Upper lobe of left lung (tissue), 6 donors: ENCODE measurements around the gene CEP89. TPM values are rescaled to one million over a fixed set of nuclear protein-coding genes. Genes with fewer than 3 reads are reported as not detected.

Experiments
- ATAC-seq, 2 donors: fragments of 200-7000 bp; cut with Tn5 transposase; one replicate each; pipeline ENCODE4 v1.9.1; 2022; ENCODE audit warnings: mild to moderate bottlenecking in 2 of 2, moderate library complexity in 2 of 2; ENCODE audit not compliant: low FRiP score in 2 of 2
- DNase-seq, 2 donors: peaks; one replicate each; pipeline ENCODE4 v3.0.0-alpha.2; 2019 to 2020
- H3K27ac ChIP-seq, 4 donors: fragments of 200-600 bp; sonication (generic); one replicate each; pipeline ENCODE4 v1.5.1; 2016 to 2019
- H3K27me3 ChIP-seq, 4 donors: fragments of 200-600 bp; sonication (generic); one replicate each; pipeline ENCODE4 v1.5.1; 2017 to 2019
- H3K36me3 ChIP-seq, 4 donors: fragments of 200-600 bp; sonication (generic); one replicate each; pipeline ENCODE4 v1.5.1; 2016 to 2019
- H3K4me1 ChIP-seq, 4 donors: fragments of 200-600 bp; sonication (generic); one replicate each; pipeline ENCODE4 v1.5.1; 2018 to 2019
- H3K4me3 ChIP-seq, 4 donors: fragments of 200-600 bp; sonication (generic); one replicate each; pipeline ENCODE4 v1.5.1; 2017 to 2019; ENCODE audit warnings: mild to moderate bottlenecking in 2 of 4, moderate library complexity in 1 of 4
- H3K9me3 ChIP-seq, 4 donors: fragments of 200-600 bp; sonication (generic); one replicate each; pipeline ENCODE4 v1.5.1; 2018 to 2019
- CTCF ChIP-seq, 6 experiments: fragments of 450-650 bp in 4 of 6; fragments of 200-600 bp in 2 of 6; sonication (generic) in 2 of 6; IDR thresholded peaks; one replicate each; pipeline ENCODE4 v1.5.1; 2016 to 2019; ENCODE audit warnings: antibody characterized with exemption in 6 of 6
- EP300 ChIP-seq, 4 donors: sonication (generic); formaldehyde crosslinking; IDR thresholded peaks; one replicate each; pipeline ENCODE4 v1.5.1; 2017; ENCODE audit warnings: antibody characterized with exemption in 4 of 4, control low read depth in 2 of 4
- POLR2A ChIP-seq, 4 donors: fragments of 450-650 bp; IDR thresholded peaks; one replicate each; pipeline ENCODE4 v1.5.1; 2016 to 2017; ENCODE audit warnings: antibody characterized with exemption in 4 of 4, mild to moderate bottlenecking in 2 of 4
- POLR2AphosphoS5 ChIP-seq, 2 donors: sonication (generic); formaldehyde crosslinking; IDR thresholded peaks; one replicate each; pipeline ENCODE4 v1.5.1; 2017; ENCODE audit warnings: antibody characterized with exemption in 2 of 2
- WGBS, 2 donors: methylation state at CpG; one replicate each; pipeline ENCODE4 v1.1.5; 2017 to 2018; 5-methylcytosine and 5-hydroxymethylcytosine counted together
- total RNA-seq, 6 donors: library from RNA; depleted of rRNA in 4 of 6; stranded (reverse); fragments of >200 nt in 4 of 6; gene quantifications; one replicate each; pipeline versions ENCODE4 v1.1.0 to v1.2.1, GENCODE V29; 2016 to 2021
- donor health status: DM: no; HTN: no; CAD: no; lungs with moderate emphysema.
- donor health status: DM: no; HTN: yes; CAD: no; lungs with severe emphysema.

The CEP89 gene
- total RNA-seq, 6 donors from 2014 or later = 10.1 to 16.0 (median 14.1) TPM

- Histone ChIP-seq H3K4me1 (no peaks in the 10 kb centered on the region), H3K36me3 (no peaks in the 10 kb centered on the region), H3K9me3 (no peaks in the 10 kb centered on the region), H3K4me3 (no peak overlapping the region), H3K27ac (no peak overlapping the region), H3K27me3 (no peaks in the 10 kb centered on the region)
- ATAC-seq = no peak
- DNase-seq = peak in 1 of 2 donors; percentile 0
- 94 to 95% methylated on average over 14 of the region's 14 CpGs for WGBS, 2 donors
- TF ChIP-seq POLR2A (IDR thresholded peaks at IDR 0.05) = no peak
- TF ChIP-seq EP300 (IDR thresholded peaks at IDR 0.05) = no peak
- TF ChIP-seq CTCF (IDR thresholded peaks at IDR 0.05) = no peak
- no peak for TF ChIP-seq POLR2AphosphoS5 (IDR thresholded peaks at IDR 0.05)
Measured at GRCh38 chr19:32862741-32863140, 109.0 kb downstream of the CEP89 start.

- Histone ChIP-seq H3K4me3 (no peak overlapping the region), H3K36me3 (no peaks in the 10 kb centered on the region), H3K4me1 (no peaks in the 10 kb centered on the region), H3K27ac (no peak overlapping the region), H3K9me3 (no peaks in the 10 kb centered on the region), H3K27me3 (no peaks in the 10 kb centered on the region)
- WGBS, 2 donors = 86 to 90% methylated on average over 19 of the region's 19 CpGs
- no peak for ATAC-seq
- DNase-seq = peak in 1 of 2 donors; percentile 12
- TF ChIP-seq POLR2AphosphoS5 (IDR thresholded peaks at IDR 0.05) (no peak), EP300 (IDR thresholded peaks at IDR 0.05) (no peak), CTCF (IDR thresholded peaks at IDR 0.05) (no peak), POLR2A (IDR thresholded peaks at IDR 0.05) (no peak)
Measured at GRCh38 chr19:32862173-32862572, 109.6 kb downstream of the CEP89 start.

- Histone ChIP-seq H3K4me3 (no peak overlapping the region), H3K27ac (no peak overlapping the region), H3K27me3 (no peaks in the 10 kb centered on the region), H3K36me3 (no peaks in the 10 kb centered on the region), H3K9me3 (no peaks in the 10 kb centered on the region), H3K4me1 (no peaks in the 10 kb centered on the region)
- TF ChIP-seq POLR2AphosphoS5 (IDR thresholded peaks at IDR 0.05) (no peak), POLR2A (IDR thresholded peaks at IDR 0.05) (no peak)
- WGBS, 2 donors = 95 to 97% methylated on average over 3 of the region's 3 CpGs
- no peak for DNase-seq
- ATAC-seq = no peak
Measured at GRCh38 chr19:32861596-32861995, 110.2 kb downstream of the CEP89 start.

- no peaks in the 10 kb centered on the region for H3K27me3 ChIP-seq
- no peak for ATAC-seq
- TF ChIP-seq EP300 (IDR thresholded peaks at IDR 0.05) (no peak), CTCF (IDR thresholded peaks at IDR 0.05) (no peak), POLR2A (IDR thresholded peaks at IDR 0.05) (no peak), POLR2AphosphoS5 (IDR thresholded peaks at IDR 0.05) (no peak)
- H3K4me3 ChIP-seq = no peak overlapping the region
- WGBS, 2 donors = 94 to 96% methylated on average over 17 to 19 of the region's 19 CpGs
- H3K9me3 ChIP-seq = no peaks in the 10 kb centered on the region
- DNase-seq = peak in 1 of 2 donors; percentile 10
- H3K36me3 ChIP-seq = no peaks in the 10 kb centered on the region
- no peaks in the 10 kb centered on the region for H3K4me1 ChIP-seq
- no peak overlapping the region for H3K27ac ChIP-seq
Measured at GRCh38 chr19:32859591-32859990, 112.2 kb downstream of the CEP89 start.

- TF ChIP-seq POLR2AphosphoS5 (IDR thresholded peaks at IDR 0.05) = no peak
- no peak for TF ChIP-seq EP300 (IDR thresholded peaks at IDR 0.05)
- TF ChIP-seq CTCF (IDR thresholded peaks at IDR 0.05) = no peak
- Histone ChIP-seq H3K4me3 (no peak overlapping the region), H3K27ac (no peak overlapping the region), H3K4me1 (no peaks in the 10 kb centered on the region), H3K27me3 (no peaks in the 10 kb centered on the region), H3K36me3 (no peaks in the 10 kb centered on the region), H3K9me3 (no peaks in the 10 kb centered on the region)
- 88 to 94% methylated on average over 10 of the region's 10 CpGs for WGBS, 2 donors
- ATAC-seq (no peak), DNase-seq (peak in 1 of 2 donors; percentile 4)
Measured at GRCh38 chr19:32858559-32858958, 113.2 kb downstream of the CEP89 start.
